T-helper 9 cell (primary cell): ENCODE data around the gene STARD5.
A peak's percentile ranks its signal among the peaks of the same experiment; 100 is the strongest.

Experiments used
- DNase-seq: peaks from one replicate; pipeline ENCODE4 v3.0.0-alpha.2; 2020

The STARD5 gene

DNA sequence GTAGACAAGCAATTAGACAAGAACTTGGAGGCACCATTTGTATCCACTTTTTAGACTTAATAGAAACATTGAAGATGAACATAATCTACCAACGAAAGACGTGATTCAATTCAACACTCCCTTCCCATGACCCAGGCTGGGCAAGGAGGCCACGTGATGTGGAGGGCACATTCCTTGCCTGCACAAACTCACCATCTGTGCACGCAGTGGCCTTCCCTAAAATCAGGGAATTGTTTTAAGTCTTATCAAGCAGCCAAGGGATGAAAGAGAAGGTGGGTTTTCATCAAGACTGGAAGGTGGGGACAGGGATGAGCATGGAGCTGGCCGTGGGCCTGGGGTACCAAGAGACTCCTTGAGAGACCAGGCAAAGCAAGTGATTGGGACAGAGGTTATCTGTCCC is 13.5 kb downstream of the STARD5 start:
- DNase-seq, result no peak

DNA sequence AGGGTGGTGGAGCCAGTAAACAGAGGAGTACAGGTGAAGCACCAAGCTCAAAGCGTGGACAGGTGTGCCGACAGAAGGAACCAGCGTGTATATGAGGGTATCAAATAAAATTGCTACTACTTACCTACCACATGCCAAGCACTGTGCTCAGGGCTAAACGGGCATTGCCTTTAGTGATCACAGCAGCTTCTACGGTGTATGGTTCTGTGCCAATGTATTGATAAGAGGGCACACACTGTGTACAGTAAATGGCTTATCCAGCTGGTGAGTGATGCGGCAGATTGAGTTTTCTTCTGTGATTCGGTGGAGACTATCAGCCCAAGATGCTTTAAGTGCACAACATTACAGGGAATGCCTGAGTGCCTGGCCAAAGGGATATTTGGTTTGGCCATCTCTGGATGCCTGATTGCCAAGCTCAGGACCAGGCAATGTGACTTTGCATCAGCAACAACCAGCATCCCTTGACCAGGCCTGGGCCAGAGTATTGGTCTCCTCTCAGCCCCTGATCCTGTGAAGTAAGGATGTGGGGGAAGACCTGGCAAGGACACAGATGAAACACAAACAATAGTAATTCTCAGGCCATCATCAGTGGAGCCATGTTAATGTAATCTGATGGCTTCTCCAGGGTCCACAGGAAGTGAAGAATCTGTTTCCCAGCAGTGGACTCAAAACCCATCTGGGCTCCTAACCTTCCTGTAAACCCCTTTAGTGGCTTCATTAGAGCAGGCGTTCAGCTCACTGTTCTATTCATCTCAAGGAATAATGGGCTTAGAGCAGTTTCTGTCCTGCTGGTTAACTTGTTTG is 14.1 kb downstream of the STARD5 start:
- DNase-seq, result no peak

DNA sequence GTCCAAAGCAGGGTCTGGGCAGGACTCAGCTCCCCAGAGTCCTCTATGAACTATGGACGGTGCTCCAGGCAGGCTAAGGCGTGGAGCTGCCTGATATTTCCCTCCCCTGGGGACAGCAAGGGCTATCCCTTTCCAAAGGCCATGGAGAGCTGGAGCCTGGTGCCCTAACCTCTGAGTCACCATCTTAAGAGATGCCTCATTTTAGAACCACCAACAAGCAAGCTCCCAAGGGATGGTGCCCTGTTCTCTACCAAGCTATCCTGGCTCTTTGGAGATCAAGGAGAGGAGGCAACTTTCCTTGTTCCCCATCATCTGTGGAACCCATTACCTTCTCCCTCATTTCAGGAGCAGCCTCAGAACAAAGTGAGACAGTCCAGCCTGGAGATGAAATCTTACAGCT is 15.7 kb downstream of the STARD5 start:
- DNase-seq, result no peak

DNA sequence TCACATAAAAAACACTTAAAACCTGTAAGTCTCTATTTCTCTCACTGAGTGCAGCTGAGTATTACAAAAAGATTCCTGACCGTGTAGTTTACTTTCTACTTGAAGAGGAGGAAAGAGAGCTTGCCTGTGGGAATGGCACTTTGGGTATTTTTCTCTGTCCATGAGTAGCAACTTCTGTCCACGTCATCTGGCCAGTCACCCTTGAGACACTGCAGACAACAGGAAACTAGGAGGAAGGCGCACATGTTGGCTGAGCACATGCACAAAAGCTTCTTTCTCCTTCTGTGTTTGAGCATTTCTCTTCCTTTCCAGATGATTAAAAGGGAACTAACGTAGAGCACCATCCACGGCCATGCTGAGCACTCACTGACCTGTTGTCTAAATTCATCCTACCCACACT is 19.7 kb downstream of the STARD5 start:
- no peak for DNase-seq

DNA sequence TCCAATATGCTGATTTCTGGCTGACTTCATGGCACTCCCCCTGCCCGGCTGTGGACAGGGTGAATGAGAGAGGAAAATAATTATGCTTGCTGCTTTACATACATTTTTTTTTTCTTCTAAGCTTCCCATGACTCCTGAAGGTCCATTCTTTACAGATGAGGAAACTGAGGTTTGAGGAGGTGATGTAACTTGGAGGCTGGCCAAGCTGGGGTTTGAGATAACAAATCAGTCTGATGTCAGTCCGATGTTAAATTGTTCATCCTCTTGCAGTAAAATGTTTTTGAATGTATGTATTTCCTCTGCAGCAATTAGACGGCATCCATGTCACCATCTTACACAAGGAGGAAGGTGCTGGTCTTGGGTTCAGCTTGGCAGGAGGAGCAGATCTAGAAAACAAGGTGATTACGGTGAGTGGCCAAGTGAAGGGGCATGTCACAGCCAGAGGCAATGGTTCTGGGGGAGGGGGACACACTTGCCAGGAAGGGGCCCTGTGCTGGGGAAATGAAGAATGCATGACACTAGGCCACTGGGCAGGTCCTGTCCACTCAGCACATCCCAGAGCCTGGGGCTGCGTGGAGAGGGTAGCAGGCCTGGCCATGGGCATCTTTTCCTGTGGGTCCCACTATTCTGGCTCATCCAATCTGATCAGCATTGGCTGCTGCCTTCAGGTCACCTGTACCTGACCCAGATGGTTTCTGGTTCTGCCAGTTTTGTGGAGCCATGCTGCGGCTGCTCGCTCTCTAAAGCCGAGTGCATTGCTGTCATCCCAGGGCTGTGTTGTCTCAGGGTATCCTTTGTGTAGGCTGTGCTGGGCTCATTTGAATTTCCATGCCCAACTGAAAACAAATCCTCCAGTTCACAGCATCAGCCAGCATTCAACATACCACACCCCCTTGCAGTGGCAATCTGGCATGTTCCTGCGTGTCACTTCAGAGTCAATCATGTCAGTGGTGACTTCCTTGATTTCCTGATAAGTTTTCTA is 20.4 kb downstream of the STARD5 start:
- no peak for DNase-seq

DNA sequence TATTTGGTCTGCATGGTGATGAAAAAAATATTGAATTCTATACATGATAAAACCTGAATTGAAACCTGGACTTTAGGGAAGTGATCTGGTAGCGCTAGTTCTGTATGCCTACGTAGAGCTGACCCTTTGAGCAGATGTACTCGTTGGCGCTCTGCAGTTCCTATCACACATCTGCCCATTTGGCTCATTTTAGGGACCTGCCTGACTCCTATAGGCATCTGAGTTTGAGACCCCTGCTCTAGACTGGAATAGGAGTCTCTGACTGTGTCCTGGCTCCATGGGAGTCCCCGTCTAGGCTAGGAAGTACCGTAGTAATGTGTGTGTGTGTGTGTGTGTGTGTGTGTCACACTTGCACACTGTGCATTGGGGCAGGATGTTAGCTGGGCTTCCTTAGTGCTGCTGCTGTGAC is 21.2 kb downstream of the STARD5 start:
- no peak for DNase-seq

DNA sequence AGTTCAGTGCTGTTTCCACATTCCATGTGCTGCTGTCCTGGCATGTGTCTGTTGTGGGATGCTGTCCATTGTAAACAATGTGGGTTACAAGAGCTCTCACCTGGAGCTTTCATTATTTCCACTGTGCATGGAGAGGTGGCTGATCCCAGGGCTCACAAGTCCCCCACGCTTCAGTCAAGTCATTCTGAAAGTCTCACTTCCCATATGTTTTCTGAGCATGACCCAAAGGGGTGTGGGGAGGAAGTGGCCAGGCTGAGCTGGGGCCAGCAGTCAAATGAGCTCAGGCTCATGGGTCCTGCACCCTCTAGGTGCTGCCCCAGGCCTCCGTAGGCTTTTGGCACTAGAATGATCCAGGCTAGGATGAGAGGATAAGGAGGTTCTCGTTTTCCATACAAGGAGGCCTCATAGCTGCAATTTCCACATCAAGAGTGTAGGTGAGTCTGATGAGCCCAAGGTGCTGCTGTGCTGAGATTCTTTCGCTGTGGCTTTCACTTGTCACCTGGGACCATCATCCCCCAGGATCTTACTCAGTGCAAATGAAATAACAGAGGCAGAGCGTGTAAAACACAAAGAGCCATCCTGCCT is 22.0 kb downstream of the STARD5 start:
- no peak for DNase-seq

DNA sequence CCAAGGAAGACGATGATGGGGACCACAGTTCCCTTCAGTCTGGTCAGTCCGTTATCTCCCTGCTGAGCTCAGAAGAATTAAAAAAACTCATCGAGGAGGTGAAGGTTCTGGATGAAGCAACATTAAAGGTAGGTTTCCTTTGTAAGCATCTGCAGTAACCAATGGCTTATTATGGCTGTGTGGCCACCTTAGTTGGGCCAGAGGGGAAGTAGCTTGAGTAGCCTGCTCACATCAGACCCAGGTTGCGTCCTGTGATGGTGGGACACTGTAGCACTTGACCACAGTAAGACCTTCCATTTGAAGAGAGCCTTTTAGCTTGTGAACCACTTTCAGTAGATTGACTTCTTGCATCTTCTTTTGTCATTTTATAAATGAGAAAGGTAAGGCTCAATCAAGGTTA is 22.6 kb downstream of the STARD5 start:
- no peak for DNase-seq

DNA sequence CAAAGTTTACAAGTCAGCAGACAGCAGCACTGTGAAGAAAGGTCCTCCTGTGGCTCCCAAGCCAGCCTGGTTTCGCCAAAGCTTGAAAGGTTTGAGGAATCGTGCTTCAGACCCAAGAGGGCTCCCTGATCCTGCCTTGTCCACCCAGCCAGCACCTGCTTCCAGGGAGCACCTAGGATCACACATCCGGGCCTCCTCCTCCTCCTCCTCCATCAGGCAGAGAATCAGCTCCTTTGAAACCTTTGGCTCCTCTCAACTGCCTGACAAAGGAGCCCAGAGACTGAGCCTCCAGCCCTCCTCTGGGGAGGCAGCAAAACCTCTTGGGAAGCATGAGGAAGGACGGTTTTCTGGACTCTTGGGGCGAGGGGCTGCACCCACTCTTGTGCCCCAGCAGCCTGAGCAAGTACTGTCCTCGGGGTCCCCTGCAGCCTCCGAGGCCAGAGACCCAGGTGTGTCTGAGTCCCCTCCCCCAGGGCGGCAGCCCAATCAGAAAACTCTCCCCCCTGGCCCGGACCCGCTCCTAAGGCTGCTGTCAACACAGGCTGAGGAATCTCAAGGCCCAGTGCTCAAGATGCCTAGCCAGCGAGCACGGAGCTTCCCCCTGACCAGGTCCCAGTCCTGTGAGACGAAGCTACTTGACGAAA is 24.2 kb downstream of the STARD5 start:
- no peak for DNase-seq

DNA sequence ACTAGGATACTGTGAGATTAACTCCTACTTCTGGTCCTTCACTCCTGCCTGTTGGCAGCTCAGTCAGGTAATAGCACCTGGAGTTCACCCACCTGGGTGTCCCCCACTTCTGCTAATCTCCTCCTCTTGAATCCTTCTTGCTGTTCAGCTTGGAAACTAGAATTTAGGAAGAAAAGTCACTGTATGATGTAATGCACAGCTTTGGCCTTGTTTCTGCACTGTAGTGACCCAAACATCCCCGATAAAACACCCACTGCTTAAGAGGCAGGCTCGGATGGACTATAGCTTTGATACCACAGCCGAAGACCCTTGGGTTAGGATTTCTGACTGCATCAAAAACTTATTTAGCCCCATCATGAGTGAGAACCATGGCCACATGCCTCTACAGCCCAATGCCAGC is 24.8 kb downstream of the STARD5 start:
- DNase-seq, result no peak

DNA sequence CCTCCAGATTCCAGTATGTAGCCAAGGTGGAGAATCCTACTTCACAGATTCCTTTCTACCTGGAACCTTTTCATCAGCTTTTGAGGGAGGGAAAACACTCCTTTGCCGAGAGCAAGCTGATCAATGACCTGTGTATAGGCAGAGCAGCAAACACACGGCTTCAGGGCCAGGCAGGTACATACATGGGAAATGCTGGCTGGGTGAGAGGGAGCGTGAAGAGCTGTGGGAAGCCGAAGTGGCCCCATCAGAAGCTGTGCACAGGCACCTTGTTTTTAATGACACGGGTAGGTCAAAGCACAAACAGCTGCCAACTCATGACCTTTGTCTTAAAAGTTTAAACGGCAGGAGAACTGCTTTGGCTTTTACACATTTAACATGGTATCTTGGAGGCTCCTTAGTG is 25.3 kb downstream of the STARD5 start:
- no peak for DNase-seq

DNA sequence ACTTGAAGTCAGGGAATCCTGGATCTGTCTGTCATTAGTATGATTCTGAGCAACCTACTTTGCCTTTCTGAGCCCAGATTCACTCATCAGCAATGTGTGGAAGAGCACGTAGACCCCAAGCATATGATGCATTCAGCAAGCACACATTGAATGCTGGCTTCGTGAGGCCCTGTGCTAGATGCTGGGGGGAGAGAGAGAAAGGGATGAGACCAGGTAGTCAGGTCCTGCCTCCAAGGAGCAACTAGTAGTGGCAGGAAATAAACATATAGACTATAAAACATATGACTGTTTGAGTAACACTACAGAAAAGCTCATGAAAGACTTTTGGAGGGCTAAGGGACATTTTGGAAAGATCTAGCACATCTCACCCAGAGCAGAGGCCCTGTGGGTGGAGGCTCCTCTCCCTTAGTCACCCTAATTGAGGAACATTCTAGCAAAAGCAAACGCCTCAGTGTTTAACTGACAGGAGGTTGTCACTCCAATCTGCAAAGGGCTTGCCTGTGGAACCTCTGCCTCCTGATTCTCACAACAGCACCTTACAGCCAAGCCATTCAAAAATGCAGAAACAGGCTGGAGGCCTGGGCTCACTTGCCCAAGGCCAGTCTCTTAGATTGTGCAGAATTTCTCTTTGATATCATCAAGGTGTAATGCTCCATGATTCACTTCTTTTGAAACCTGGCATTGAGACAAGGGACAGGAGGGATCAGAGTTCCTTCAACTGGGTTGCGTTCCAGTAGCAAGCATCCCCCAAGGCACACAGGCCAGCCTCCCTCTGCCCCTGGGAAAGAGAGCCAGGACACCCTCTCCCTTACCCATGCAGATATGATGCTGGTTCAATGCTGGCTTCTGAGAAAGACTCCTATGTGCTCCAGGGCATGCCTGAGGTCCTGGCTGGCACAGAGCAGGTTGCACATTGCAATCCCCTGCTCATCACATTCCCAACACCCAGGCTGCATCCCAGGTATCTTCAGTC is 26.1 kb downstream of the STARD5 start:
- DNase-seq, result no peak

DNA sequence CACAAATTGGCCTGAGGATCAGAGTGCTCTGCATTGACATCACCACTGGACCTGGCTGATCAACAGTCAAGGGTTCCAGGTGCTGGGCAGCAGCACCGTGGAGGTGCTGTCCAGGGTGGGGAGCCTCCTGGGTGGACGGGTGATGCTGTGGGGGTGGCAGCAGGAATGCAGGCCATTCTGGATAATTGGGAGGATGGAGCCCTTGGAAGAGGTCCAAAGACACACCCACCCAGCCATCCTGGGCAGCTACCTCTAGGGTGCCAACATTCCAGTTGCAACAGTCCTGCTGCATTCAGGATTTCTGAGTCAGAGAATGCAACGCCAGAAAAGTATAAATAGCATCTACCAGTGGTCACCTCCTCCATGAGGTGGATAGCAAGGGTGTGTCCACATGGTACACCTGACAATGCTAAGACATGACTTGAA is 26.8 kb downstream of the STARD5 start:
- DNase-seq, result no peak

DNA sequence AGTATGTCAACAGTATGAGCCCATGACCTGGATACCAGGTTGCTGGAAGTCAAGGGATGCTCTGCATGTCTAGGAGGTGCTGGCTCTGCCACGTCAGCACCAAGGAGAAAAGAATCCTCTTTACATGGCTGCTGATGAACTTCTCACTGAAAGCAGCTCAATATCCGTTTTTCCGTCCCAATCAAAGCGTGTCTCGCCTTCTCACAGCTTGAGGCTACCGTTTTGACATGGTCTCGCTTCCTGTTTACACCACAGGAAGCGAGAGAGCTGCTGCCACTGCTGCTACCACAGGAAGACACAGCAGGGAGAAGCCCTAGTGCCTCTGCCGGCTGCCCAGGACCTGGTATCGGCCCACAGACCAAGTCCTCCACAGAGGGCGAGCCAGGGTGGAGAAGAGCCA is 27.3 kb downstream of the STARD5 start:
- peak; percentile 52 for DNase-seq

DNA sequence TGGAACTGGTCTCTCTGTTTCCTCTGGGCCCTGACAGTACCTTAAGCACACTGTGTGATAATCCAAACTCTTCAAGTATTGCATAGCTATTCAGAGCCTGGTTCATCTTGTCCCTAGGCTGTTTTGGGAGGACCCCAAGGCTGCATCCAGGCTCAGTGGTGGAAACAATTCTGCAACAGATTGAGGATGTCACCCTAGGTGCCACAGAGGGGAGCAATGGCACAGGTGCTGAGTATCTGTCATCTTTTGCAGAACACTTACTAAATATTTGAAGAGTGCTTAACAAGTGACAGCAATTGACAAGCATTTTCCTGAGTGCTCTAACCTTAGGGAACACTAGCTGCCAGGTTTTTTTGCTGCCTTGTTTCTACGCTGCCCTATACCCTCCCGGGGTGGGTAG is 27.8 kb downstream of the STARD5 start:
- DNase-seq, result no peak

DNA sequence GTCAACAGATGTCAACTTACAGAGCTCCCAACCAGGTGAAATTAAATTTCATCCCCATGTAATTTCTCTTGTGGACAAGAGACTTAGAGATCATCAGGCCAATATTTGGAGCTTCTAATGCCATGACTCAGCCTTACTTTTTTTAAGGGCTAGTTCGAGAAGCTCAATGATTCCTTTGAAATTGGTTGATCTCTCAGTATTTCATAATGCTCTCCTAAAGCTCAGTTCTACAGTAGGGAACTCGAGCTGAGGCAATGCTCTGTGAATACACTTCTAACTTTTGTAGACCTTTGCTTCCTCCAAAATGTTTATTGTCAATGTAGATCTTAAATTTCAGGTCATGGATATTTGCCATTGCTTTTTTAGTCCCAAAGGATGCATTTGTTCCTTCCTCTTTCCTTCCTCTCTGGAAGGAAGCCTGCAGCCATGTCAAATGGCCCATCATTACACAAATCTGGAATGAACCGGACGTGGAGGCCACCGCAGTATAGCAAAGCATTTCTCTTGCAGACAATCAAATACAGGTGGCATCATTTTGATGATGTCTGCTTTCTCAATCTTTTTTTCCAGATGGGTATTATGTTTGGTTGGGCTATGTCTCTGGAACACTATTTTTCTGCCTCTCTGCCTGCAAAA is 28.3 kb downstream of the STARD5 start:
- no peak for DNase-seq

DNA sequence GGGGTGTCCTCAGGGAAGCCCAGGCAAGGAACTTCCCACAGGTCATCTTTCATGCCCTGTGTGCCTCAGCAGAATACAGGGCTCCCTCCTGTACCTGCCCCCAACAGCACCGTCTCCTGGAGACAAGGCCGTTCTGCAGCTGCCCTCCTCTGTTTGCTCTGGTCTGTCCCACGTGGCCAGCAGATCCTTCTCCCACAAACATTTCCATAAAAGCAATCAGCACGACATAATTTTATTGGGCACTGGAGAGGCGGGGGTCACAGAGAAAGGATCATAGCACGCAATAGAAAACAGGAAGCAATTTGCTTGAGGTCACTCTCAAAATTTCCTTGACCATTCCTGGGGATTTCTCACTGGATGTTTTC is 29.4 kb downstream of the STARD5 start:
- no peak for DNase-seq

DNA sequence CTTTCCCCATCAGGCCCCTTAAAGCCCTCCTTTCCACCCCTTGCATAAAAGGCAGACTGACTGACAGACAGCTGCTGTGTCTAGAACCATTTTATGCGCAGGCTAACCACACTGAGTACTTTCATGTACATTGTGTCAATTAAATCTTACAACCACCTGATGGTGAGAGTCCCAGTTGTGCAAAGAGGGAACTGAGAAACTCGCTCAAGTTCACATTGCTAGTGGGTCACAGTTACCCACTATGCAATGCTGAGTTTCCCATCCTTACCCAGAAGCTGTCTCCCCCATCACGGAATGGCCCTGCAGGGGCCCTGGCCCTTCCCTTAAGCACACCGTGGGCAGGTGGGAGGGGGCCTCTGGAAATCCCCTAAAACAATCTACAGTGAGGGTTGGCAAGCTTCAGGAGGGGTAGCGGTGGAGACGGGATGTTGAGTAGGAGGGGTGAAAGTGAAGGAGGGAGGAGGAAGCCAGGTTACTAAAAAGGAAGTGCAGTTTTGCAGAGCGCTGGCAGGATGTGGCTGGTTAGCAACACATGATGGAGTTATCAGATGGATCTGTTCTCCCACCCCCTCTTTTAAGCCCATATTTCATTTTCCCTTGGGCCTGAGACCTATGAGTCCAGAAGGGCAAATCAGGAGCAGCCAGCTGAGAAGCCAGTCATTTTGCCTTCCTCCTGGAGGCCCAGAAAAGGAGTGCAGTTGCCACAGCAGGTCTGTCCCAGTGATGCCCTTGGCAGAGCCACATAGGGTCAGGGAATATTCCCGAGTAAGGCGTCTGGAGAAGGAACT is 30.0 kb downstream of the STARD5 start:
- peak; percentile 57 for DNase-seq

DNA sequence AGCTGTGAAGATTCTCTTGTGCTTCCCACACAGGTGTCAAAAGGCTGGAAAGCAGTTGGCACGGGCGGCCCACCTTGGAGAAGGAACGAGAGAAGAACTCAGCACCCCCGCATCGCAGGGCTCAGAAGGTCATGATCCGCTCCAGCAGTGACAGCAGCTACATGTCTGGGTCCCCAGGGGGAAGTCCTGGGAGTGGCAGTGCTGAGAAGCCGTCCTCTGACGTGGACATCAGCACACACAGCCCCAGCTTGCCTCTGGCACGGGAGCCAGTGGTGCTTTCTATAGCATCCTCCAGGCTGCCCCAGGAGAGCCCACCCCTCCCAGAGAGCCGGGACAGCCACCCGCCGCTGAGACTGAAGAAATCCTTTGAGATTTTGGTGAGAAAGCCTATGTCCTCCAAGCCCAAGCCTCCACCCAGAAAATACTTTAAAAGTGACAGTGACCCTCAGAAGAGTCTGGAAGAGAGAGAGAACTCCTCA is 31.4 kb downstream of the STARD5 start:
- peak; percentile 38 for DNase-seq

DNA sequence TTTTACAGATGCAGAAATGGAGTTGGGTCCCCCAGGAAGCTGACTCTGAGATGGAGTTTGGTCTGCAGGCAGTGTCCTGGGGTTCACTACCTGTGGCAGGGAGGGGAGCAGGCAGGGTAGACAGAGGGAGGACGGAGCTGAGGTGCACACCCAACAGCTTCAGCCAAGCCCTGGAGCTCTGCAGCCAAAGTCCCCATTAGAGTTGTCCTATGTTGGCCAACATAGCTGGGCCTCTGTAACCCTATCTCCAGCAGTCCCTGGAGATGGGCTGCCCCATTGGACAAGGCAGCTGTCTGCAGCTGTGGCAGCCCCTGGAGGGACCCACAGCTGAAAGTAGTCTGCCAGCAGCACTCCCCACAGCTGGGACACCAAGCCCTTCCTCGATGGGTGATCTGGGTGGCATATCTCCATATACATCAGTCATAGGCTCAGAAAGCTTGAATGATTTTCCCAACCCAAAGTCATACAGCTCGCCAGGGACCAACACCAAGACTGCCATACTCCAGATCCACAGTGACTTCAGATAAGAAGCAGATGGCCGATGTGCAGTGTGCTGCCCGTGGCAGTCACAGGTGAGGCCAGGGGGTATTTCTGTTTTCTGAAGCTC is 31.9 kb downstream of the STARD5 start:
- DNase-seq, result no peak
